ENCODE data around the gene RPS25. TPM values are rescaled to one million over a fixed set of nuclear protein-coding genes. Genes with fewer than 3 reads are reported as not detected.
"Not testable (repeated sequence)": the region's sequence is repeated elsewhere in the genome, so short reads cannot be mapped to it uniquely, and the experiment has no call there.

RPS25 gene
- total RNA-seq, 1 experiment from 2014 or later, result 1,318 TPM

DNA sequence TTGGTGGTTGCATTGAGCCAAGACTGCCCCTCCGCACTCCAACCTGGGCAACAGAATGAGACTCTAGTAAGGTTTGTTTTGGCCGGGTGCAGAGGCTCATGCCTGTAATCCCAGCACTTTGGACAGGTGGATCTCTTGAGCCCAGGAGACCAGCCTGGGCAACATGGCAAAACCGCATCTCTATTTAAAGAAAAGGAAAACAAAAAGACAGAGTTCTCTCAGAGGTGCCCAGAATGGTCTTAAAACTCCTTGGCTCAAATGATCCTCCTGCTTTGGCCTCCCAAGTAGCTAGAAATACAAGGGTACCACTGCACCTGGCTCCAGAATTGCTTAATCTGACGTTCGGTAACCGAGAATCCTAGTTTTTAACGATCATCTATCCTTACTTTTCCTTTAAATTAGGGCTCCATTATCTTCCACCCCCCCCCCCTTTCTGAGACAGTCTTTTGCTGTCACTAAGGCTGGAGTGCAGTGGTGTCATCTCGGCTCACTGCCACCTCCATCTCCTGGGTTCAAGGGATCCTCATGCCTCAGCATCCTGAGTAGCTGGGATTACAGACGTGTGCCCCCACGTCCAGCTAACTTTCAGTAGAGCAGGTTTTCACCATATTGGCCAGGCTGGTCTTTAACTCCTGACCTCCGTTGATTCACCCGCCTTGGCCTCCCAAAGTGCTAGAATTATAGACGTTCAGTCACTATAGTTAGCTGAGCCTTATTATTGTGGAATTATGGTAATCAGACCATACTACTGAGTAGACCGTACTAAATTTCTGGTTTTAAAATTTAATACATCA lies 1.7 kb downstream of the RPS25 start:
- DNase-seq (ENCODE audit: low read depth), result no peak

DNA sequence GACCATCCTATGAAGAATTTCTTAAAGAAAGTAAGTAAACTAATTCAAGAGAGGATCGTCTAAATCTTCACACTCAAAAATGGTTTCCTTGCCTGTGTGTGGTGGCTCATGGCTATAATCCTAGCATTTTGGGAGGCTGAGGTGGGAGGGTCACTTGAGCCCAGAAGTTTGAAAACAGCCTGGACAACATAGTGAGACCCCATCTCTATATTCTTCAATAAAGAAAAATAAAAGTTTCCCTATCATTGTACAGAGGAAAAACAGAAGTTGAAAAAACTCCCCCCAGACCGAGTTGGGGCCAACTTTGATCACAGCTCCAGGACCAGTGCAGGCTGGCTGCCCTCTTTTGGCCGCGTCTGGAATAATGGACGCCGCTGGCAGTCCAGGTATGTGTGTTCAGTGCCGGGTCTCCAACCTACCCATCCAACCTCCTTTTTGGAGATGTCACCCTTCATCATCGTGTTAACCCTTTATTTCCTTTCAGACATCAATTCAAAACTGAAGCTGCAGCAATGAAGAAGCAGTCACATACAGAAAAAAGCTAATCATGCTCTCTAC lies 3.0 kb downstream of the RPS25 start:
- no peak for DNase-seq (ENCODE audit: low read depth)

DNA sequence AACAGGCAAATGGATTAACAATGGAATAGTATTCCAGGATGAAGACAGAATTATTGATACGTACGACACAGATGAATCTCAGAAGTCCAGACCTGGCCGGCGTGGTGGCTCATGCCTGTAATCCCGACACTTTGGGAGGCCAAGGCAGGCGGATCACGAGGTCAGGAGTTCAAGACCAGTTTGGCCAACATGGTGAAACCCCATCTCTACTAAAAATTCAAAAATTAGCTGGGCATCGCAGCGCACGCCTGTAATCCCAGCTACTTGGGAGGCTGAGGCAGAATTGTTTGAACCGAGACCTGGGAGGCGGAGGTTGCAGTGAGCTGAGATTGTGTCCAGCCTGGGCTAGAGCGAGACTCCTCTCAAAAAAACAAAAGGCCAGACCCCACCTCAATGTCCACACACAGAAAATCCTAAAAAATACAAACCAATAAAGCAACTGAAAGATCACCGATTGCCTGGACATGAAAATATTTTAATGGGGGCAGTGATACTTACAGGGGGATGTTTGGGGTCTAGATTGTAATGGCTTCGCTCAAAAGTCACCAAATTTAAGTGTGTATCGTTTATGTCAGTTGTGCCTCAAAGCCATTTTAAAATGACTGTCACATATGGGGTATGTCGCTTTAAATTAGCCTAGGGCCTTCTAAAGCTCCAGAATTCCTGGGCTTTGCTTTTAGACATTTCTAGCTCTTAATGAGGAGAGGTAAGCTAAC lies 3.8 kb downstream of the RPS25 start:
- DNase-seq (ENCODE audit: low read depth), result no peak

DNA sequence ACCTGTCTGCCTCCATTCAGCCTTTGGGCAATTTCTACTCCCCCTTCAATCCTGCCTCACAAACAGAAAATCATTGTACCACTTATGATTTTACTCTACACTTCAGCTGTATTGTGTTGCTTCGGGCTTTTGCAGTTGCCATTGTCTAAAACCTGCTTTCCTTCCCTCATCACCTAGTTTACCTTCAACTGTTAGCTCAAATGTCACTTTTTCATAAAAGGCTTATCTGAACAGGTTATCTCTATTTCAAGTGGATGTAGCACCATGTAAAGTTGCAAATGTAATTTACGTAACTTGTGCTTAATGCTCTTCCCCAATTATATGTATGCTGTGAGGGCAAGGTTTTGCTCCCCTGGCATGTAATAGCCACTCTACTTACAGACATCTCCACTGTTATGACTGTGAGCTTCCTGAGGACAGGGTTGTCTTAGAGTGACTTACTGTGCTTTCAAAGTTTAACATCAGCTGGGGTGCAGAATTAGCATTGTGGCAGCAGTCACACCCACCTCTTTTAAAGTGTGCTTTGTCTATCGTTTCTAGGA lies 5.4 kb downstream of the RPS25 start:
- no peak for DNase-seq (ENCODE audit: low read depth)

DNA sequence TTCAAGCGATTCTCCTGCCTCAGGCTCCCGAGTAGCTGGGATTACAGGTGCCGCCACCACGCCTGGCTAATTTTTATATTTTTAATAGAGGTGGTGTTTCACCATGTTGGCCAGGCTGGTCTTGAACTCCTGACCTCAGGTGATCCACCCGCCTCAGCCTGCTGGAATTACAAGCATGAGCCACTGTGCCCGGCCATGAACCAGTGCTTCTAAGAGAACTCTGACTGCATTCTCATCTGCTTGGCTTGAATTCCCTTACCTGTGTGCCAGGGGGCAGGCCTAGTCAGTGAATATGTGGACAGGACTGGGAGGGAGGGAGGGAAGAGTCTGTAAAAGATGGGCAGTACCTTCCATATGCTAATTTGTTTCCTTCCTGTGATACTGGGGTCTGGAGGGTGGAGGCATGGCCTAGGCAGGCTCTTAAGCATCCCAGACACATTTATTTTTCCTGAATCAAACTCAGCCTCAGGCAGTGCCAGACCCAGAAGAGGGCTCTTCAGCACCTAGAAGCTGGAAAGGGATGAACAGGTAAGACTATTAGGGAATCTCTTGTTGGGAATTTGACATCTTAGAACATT lies 6.6 kb downstream of the RPS25 start:
- no peak for DNase-seq (ENCODE audit: low read depth)

DNA sequence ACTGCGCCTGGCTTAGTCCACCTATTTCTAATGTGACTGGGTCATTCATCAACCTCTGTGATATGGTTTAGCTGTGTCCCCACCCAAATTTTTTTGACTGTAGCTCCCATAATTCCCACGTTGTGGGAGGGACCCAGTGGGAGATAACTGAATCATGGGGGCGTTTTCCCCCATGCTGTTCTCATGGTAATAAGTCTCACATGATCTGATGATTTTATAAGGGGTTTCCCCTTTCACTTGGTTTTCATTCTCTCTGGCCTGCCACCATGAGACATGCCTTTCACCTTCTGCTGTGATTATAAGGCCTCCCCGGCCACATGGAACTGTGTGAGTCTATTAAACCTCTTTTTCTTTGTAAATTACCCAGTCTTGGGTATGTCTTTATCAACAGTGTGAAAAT lies 11.5 kb downstream of the RPS25 start:
- no peak for DNase-seq (ENCODE audit: low read depth)

DNA sequence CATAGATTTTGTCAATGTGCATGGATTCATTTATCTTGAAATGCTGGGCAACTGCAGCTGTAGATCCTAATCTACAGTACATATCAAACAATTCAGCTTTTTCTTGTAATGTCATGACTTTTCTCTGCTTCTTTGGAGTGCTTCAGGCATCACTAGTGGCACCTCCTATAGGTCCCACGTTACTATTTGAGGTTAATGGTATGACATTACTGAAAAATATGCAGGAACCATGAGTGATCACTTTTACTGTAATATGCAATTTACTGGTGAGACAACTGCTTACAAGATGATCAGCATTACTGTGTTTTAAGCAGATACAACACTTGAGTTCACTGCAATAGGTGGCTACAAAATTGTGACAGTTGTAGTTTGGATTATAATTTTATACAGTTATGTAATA lies 17.2 kb downstream of the RPS25 start:
- DNase-seq (ENCODE audit: low read depth), result no peak

DNA sequence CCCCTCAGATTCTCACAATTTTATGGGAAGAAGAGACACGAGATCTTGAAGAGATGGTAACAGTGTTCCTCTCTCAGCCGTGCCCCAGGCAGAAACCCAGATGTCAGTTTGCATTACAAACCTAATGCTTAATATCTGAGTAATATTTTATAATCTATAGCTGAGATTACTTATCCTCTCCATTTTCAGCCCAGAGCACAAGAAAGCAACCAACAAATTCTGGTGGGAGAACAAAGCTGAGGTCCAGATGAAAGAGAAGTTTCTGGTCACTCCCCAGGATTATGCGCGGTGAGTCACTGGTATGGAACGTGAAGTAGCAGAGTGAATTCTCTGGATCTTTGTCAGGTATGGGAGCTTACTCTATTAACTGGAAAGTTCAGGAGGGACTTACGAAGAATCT lies 19.3 kb downstream of the RPS25 start:
- peak; percentile 81 for DNase-seq (ENCODE audit: low read depth)

DNA sequence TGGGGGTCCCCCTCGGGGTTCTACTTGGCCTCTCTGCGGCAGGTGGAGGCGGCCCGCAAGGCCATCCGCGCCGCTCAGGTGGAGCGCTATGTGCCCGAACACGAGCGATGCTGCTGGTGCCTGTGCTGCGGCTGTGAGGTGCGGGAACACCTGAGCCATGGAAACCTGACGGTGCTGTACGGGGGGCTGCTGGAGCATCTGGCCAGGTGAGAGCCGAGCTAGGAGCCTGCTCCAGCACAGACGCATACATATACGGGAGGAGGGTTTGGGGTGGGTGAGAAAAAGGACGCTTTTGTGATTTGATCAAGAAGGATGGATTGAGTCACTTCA lies 19.8 kb downstream of the RPS25 start:
- DNase-seq (ENCODE audit: low read depth), result no peak

DNA sequence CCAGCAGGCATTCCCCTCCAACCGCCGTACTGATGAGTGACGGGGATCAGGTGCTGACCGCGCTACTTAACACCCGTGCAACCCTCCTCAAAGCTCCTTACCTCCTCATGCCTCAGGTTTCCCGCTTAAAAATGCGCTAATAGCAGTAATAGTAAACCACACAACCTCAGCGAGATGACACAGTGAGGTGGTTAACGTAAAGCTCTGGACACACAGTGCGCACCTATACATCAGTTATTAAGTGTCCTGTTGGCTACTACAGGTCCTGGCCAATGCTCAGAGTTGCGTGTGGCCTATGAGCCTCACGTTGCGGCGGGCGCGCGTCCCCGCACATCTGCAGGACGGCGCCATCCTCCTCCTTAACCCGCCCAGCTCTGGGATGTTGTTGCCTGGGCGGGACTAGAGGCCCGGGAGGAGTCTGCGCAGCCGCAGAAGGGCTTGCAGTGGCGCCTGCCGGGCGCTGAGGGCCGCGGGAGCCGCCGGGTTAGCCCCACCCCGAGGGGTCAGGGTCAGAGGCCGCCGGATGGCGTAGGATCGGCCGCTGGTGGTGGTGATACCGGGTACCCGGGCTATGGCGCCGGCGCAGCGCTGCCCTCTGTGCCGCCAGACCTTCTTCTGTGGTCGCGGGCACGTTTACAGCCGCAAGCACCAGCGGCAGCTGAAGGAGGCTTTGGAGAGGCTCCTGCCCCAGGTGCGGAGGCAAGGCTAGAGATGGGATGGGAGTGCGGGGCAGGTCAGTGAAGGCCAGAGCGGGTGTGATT lies 20.3 kb downstream of the RPS25 start, which contains the start of gene CENATAC:
TSS of gene CENATAC (plus strand) at position 512 of the 761 bp plus-strand sequence. CDS start at position 572, 60 bp downstream.
- peak; percentile 88 for DNase-seq (ENCODE audit: low read depth)

DNA sequence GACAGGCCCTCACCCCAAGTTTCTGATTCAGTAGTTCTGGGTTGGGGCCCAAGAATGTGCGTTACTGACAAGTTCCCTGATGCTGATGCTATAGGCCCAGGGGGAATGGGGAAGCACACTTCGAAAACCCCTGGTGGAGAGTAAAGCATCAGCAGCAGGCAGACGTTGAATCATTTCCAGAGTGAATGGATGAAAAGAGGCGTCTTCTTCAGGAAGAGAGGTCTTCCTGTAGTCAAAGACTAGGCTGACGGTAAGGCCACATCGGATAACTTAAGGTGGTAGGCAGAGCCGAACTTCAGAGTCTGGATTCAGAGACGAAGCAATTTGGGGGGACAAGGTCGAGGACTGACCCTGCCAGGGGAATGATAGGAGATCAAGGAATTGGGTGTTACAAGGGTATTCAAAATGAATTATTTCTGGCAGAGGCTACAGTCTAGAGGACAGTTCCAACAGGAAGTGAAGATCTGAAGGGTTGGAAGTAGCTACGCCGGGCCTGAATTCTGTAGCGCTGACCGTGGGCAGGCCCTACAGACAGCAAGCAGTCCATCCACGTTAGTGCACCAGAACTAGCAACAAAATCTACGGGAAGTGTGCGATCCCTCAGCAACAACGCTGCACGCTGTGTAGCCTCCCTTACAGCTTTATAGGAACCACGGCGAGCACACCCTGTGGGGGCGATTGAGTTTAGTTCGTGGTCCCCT lies 21.1 kb downstream of the RPS25 start:
- no peak for DNase-seq (ENCODE audit: low read depth)

DNA sequence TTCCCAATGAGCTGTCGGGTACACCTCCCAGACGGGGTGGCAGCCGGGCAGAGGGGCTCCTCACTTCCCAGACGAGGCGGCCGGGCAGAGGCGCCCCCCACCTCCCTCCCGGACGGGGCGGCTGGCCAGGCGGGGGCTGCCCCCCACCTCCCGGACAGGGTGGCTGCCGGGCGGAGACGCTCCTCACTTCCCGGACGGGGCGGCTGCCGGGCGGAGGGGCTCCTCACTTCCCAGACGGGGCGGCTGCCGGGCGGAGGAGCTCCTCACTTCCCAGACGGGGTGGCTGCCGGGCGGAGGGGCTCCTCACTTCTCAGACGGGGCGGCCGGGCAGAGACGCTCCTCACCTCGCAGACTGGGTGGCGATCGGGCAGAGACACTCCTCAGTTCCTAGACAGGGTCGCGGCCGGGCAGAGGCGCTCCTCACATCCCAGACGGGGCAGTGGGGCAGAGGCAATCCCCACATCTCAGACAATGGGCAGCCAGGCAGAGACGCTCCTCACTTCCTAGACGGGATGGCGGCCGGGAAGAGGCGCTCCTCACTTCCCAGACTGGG lies 26.6 kb downstream of the RPS25 start:
- DNase-seq (ENCODE audit: low read depth), result not testable (repeated sequence)

DNA sequence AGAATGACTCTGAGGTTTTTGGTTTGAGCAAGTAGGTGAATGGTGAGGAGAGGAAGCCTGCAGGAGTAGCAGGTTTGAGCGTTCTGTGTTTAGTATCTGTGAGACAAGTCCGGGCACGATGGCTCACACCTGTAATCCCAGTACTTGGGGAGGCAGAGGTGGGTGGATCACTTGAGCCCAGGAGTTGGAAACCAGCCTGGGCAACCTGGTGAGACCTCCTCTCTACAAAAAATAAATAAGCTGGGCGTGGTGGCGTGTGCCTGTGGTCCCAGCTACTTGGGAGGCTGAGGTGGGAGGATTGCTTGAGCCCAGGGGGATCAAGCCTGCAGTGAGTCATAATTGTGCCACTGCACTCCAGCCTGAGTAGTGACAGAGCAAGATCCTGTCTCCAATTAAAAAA lies 29.9 kb downstream of the RPS25 start:
- DNase-seq (ENCODE audit: low read depth), result peak; percentile 28

DNA sequence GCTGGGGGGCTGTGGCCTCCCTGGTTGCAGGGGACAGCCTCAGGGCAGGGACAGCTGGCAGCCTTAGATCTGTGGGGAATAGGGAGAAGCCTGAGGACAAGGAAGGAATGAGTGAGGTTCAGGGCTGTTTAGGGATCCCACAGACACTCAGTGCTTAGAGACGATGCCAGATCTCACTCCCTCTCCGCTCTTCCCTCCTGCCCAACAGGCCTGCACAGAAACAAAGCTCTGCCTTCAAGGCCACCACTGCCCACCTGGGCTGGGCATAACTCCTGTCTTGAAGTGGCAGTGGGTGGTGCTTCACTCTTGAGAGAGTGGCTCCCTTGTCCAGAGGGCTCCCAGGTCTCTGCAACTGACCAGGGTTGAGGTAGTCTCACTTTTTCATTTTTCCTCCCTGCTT lies 33.3 kb downstream of the RPS25 start:
- no peak for DNase-seq (ENCODE audit: low read depth)

DNA sequence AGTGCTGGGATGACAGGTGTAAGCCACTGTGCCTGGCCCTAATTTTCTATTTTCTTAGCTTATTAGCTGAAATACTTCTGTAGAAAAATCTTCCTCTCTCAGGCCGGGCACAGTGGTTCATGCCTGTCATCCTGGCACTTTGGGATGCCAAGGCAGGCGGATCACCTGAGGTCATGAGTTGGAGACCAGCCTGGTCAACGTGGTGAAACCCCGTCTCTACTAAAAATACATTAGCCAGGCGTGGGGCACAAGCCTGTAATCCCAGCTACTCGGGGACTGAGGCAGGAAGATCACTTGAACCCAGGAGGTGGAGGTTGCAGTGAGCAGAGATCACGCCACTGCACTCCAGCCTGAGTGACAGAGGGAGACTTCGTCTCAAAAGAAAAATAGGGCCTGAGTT lies 33.8 kb downstream of the RPS25 start:
- DNase-seq (ENCODE audit: low read depth), result not testable (repeated sequence)

DNA sequence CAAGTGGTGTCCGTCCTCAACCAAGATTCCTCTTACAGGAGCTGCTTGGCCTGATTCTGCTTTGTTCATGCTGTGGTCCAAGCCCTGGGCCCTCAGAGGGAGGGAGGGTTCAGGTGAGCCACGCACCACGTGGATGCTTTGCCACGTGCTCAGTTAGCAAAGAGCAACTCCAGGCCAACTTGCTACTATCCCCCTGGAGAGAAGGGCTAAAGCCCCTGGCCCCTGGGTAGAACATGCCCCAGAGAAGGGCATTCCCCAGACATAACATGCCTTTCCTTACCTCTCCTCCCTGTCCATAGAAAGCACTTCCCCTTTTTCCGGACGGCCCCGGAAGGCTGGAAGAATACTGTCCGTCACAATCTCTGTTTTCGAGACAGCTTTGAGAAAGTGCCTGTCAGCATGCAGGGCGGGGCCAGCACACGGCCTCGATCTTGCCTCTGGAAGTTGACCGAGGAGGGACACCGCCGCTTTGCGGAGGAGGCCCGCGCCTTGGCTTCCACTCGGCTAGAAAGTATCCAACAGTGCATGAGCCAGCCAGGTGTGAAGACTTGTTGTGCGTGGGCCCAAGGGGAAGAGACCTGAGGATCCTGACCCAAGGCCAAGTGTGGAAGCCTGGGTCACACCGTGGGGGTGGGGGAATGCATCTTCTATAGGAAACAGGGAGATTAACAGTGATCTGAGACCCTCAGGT lies 37.8 kb downstream of the RPS25 start:
- no peak for DNase-seq (ENCODE audit: low read depth)

DNA sequence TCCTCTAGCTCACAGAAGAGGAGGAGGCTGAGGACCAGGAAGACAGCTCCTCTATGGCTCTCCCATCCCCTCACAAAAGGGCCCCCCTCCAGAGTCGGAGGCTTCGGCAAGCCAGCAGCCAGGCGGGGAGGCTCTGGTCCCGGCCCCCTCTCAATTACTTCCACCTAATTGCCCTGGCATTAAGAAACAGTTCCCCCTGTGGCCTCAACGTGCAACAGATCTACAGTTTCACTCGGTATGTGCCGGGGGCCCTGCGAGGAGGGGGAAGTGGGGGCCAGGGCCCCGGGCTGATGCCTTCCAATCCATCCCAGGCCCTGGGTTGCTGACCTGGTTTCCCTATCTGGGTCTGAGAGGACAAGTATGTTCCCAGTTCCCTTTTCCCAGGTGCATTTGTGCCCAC lies 38.7 kb downstream of the RPS25 start:
- DNase-seq (ENCODE audit: low read depth), result no peak

DNA sequence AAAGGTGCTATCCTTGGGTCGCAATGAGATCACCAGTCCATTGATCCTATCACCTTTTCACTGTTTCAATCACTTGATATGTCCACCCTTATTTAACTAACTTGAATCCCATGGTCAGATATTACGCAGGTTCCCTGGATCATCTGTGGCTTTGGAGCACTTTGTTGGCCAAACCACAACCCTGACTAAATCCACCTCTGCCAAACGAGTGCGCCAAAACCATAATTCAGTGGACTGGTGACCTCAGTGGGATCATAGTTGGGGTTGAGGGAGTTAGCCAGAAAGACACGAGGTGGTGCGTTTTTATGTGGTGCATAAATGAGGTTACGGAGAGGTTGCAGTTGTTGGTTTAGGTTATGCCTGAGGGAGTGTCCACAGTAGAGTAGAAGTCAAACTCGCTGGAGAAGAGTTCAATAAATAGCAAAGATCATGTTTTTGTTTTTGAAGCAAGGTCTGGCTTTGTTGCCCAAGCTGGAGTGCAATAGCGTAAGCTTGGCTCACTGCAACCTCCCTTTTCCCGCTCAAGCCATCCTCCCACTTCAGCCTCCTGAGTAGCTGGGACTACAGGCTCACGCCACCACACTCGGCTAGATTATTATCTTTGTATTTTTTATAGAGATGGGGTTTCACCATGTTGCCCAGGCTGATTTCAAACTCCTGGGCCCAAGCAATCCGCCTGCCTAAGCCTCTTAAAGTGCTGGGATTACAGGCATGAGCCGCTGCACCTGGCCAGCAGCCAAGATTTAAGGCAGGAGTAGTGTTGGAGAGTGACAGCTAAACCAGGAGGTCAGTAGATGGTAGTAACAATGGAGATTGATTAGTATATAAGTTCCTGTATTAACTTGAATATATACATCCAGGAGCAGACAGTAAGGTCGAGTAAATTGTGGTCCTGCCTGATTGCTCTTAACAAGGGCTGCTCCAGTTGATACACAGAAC lies 42.1 kb downstream of the RPS25 start:
- peak; percentile 15 for DNase-seq (ENCODE audit: low read depth)

DNA sequence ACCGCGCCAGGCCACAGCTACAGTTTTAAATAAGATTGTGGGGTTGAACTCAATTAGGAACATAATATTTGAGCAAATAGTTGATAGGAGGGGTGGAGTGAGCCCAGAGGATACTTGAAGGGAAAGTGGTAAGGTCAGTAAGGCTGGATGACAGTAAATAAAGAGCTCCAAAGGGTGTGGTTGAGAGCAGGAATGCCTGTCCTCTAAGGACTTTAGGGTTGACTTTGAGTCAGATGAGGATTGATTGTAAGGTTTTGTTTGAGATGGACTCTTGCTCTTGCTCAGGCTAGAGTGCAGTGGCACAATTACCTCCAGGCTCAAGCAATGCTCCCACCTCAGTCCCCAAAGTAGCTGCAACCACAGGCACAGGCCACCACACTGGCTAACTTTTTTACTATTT lies 44.2 kb downstream of the RPS25 start:
- no peak for DNase-seq (ENCODE audit: low read depth)

Data from Daoy (cell line).